GM06990 (cell line): ENCODE measurements around the gene CCDC85A.

Source experiments
- DNase-seq: peaks from one replicate; pipeline ENCODE4 v3.0.0-alpha.2; 2011; ENCODE audit not compliant: insufficient read length; ENCODE audit errors: extremely low read depth
- H3K27me3 ChIP-seq: replicated peaks from 2 replicates; pipeline ENCODE4 v1.6.0; 2011; ENCODE audit warnings: low read length; ENCODE audit not compliant: control insufficient read depth, insufficient read depth
- H3K36me3 ChIP-seq: 2 replicates; pipeline ENCODE4 v1.5.1; 2011; ENCODE audit warnings: low read length; ENCODE audit not compliant: control insufficient read depth, insufficient read depth
- H3K4me3 ChIP-seq: replicated peaks from 2 replicates; pipeline ENCODE4 v1.5.1; 2011; ENCODE audit warnings: low read depth, mild to moderate bottlenecking, control low read depth, low read length
- CTCF ChIP-seq: IDR thresholded peaks from 2 replicates; pipeline ENCODE4 v1.5.1; 2011; ENCODE audit warnings: low read length, control low read depth, mild to moderate bottlenecking, inconsistent platforms; ENCODE audit not compliant: insufficient read depth, poor library complexity, severe bottlenecking

CCDC85A gene

GRCh38 chr2:56338232-56338631 lies 154.4 kb downstream of the CCDC85A start:
- no peak for DNase-seq
- H3K27me3 ChIP-seq, result no peaks in the 10 kb centered on the region
- no peak overlapping the region for H3K4me3 ChIP-seq
- no peaks in the 10 kb centered on the region for H3K36me3 ChIP-seq
- TF ChIP-seq CTCF, result no peak

- DNase-seq, result no peak
- no peak for TF ChIP-seq CTCF
- Histone ChIP-seq H3K27me3 (no peaks in the 10 kb centered on the region), H3K36me3 (no peaks in the 10 kb centered on the region), H3K4me3 (no peak overlapping the region)
Measured at GRCh38 chr2:56344771-56345170, 161.0 kb downstream of the CCDC85A start.

DNA sequence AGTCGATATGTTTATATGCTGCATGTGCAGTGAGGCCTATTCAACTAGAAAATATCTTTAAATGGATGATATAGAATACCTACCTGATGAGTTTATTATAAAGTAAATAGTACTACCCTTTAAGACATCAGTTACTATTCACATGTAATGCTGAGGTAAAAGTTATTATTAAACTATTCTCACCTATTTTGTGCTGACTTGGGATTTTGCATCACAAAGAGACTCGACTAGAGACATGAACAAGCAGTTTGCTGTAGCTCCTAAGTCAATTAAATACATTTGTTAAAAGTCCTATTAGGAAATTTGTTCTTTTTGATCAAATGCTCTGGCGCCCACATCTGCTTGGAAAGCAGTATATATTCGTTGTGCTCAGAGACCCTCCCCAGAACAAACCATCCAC lies 164.1 kb downstream of the CCDC85A start:
- no peaks in the 10 kb centered on the region for H3K36me3 ChIP-seq
- TF ChIP-seq CTCF, result no peak
- no peaks in the 10 kb centered on the region for H3K27me3 ChIP-seq
- DNase-seq, result no peak
- H3K4me3 ChIP-seq, result no peak overlapping the region

DNA sequence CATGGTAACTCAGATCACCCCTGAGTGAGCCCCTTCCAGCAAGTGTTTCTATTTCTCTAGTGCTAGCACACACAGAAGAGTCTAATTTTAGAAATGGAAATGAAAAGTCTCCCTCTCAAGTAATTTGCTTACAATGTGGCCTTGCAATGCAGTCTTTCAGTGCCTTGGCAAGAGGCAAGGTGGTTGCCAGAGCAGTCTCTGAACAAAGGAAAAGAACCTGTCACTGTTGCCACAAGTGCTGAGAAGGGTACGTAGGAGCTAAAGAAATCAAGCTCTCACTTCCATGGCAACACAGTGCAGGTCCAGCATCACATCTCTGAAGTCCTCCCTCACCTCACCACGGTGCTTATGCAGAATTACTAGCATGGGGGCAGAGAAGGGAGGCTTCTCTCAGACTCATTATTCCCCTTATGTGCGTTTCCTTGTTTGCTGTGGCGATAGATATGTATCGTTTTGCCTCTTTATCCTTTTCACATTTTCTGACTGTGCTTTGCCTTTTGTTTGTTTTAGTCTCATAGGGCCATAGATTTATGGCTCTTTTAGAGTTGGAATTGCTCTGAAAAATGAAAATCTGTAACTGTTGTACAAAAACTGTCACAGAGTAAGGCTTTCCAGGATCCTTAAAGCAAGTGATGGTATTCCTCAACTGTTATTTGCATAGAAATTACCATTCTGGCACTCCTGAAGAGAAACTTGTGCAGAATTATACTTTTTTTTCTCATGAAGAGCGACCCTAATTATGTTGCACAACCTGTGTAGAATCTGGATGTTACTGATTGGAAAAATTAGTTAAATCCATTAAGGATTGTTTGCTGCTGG lies 164.8 kb downstream of the CCDC85A start:
- no peak for TF ChIP-seq CTCF
- Histone ChIP-seq H3K36me3 (no peaks in the 10 kb centered on the region), H3K4me3 (no peak overlapping the region), H3K27me3 (no peaks in the 10 kb centered on the region)
- DNase-seq, result no peak

- no peaks in the 10 kb centered on the region for H3K27me3 ChIP-seq
- no peak for DNase-seq
- no peaks in the 10 kb centered on the region for H3K36me3 ChIP-seq
- no peak overlapping the region for H3K4me3 ChIP-seq
- TF ChIP-seq CTCF, result no peak
Measured at GRCh38 chr2:56357655-56358295, 174.0 kb downstream of the CCDC85A start.
